IPS-15b (cell line): ENCODE measurements around the gene GPR89A.

Experiments used
- H3K27me3 ChIP-seq: one replicate; pipeline ENCODE4 v1.6.1; 2013; ENCODE audit warnings: low read length; ENCODE audit not compliant: control insufficient read depth, insufficient read depth
- H3K36me3 ChIP-seq: one replicate; pipeline ENCODE4 v1.6.1; 2013; ENCODE audit warnings: low read length; ENCODE audit not compliant: control insufficient read depth, insufficient read depth
- H3K4me1 ChIP-seq: one replicate; pipeline ENCODE4 v1.6.1; 2013; ENCODE audit warnings: mild to moderate bottlenecking, low read length; ENCODE audit not compliant: control insufficient read depth, insufficient read depth
- H3K4me3 ChIP-seq: one replicate; pipeline ENCODE4 v1.5.1; 2013; ENCODE audit warnings: low read depth, low read length
- H3K9ac ChIP-seq: one replicate; pipeline ENCODE4 v1.6.1; 2013; ENCODE audit warnings: low read depth, mild to moderate bottlenecking, low read length
- H3K9me3 ChIP-seq: one replicate; pipeline ENCODE4 v1.6.1; 2013; ENCODE audit warnings: mild to moderate bottlenecking, low read length; ENCODE audit not compliant: control insufficient read depth, insufficient read depth

GPR89A gene

DNA sequence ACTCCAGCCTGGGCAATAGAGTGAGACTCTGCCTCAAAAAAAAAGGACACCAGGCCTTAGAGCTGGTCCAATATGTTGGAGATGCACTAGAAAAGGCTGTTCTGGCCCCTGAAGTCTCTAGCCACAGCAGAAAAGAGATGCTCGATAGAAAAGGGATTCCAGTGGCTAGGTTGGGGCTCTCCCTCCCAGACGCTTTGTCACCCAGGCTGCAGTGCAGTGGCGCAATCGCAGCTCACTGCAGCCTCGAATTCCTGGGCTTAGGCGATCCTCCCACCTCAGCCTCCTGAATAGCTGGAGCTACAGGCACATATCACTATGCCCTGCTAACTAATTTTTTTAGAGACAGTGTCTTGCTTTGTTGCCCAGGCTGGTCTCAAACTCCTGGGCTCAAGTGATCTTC, 81.1 kb downstream of the GPR89A start:
- Histone ChIP-seq H3K9me3 (no peaks in the 10 kb centered on the region), H3K4me3 (no peak overlapping the region), H3K36me3 (no peaks in the 10 kb centered on the region), H3K4me1 (peaks cover 4% of the 10 kb centered on the region), H3K9ac (no peak overlapping the region), H3K27me3 (no peaks in the 10 kb centered on the region)

DNA sequence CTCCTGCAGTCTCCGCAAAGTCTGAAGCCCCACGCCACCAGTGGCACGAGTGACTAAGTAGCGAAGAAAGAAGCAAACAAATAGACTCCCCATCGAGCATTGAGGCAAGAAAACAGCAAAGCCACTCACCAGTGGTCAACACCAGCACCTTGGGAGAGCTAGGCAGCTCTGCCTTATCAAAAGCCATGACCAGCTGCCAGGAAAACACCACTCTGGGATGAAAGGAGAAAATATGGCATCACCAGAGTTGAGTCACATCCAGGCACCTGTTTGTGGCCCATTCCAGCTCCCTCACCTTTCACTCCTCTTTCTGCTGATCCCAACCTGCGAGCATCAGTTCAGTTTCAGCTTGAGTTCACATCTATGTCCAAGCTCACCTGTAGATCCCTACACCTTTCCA, 82.1 kb downstream of the GPR89A start:
- no peaks in the 10 kb centered on the region for H3K36me3 ChIP-seq
- no peak overlapping the region for H3K9ac ChIP-seq
- H3K9me3 ChIP-seq, result no peaks in the 10 kb centered on the region
- peaks cover 4% of the 10 kb centered on the region for H3K4me1 ChIP-seq
- no peaks in the 10 kb centered on the region for H3K27me3 ChIP-seq
- no peak overlapping the region for H3K4me3 ChIP-seq

DNA sequence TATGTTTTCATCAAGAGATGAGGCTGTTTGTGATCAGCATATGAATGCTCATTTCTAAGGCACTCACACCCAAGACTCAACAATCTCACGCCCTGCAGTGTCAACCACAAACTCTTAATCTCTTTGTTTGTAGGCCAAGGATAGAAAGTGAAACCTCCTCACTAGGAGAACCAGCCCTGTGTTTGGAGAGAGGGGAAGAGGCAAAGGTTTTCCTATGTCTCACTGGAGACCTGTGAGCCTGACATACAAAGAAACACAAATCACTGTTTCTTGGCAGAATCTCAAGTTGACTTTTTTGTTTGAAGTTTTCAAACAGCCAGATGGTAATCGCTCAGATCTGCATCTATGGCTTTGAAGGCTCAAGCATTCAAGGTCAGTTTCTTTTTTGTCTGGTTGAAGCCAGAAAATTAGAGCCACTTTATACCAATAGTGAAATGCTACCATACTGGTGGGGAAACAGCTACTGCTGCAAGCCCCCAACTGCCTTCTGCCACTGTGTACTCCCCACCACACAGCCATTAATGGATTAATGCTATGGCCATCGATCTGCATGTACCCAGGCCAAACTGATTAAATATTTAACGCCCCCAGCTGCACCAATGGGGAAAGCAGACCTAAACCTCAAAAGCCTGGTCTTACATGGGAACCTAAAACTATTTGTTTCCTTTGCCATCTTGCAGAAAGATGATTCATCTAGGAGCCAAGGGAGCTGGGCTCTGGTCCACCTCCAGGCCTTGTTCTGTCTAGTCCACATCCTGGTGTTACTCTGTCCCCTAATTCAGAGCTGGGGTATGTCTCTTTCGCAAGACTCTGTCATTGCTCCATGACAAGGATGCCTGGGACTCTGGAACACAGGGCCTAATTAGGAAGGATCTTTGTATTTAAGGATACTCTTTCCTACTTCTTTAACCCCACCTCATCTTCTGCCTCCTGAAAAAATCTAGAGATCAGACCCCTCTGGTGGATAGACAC, 83.1 kb downstream of the GPR89A start:
- no peak overlapping the region for H3K9ac ChIP-seq

DNA sequence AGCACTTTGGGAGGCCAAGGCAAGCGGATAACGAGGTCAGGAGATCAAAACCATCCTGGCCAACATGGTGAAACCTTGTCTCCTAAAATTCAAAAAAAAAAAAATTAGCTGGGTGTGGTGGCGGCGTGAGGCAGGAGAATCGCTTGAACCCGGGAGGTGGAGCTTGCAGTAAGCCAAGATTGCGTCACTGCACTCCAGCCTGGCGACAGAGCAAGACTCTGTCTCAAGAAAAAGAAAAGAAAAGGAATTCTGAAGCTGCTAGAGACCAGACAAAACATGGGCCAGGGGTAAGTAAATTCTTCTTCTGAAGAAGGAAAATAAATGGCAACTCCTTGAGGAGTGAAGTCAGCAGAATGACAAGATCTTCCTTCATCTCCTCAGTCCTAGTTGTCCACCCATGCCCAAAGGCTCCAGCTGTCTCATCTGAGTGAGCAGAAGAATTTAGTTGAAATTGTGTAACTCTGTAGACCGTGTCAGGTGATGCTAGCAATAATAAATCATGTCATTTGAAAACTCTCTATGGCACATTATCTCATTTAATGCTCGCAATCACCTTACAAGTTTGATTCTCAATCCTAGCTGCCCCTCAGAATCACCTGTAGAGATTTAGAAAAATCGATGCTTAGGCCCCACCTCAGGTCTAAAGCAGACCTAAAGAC, 85.1 kb downstream of the GPR89A start:
- Histone ChIP-seq H3K4me3 (no peak overlapping the region), H3K9me3 (no peaks in the 10 kb centered on the region), H3K9ac (no peak overlapping the region), H3K4me1 (peaks cover 4% of the 10 kb centered on the region), H3K27me3 (no peaks in the 10 kb centered on the region), H3K36me3 (no peaks in the 10 kb centered on the region)

More for the DNA sequence above, 83.1 kb downstream of the GPR89A start:
- Histone ChIP-seq H3K4me3 (no peak overlapping the region), H3K27me3 (no peaks in the 10 kb centered on the region), H3K4me1 (peaks cover 4% of the 10 kb centered on the region), H3K36me3 (no peaks in the 10 kb centered on the region), H3K9me3 (no peaks in the 10 kb centered on the region)

DNA sequence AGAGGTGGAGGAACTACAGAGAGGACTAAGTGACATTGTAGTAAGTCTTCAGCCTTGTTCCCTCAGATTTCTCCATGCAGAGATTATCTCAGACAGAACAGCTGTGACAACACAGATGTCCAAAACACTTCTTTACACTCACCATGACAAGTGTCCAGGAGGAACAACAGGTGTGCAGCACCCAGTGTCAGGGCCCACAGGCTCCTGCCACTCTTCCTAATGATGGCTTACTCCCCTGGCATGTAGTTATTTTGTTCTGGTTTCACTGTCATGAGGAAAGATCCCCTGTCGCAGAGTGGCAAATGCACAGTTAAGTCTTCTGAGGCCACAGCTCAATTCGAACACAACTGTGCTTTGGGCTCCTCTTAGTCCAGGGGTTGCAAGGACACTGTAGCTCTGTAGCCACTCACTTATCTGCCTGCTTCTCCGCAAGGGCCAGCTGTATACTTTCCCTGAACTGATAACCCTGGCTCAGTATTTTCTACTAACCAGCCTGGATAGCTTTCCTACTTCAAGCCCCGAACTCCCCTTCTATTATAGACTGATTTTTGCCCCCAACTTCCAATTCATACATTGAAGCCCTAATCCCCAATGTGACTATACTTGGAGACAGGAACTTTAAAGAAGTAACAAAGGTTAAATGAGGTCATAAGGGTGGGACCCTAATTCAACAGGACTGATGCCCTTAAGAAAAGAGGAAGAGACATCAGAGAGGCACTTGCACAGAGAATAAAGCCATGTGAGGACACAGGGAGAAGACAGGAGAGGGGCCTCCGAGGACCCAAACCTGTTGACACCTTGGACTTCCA, 88.2 kb downstream of the GPR89A start:
- Histone ChIP-seq H3K4me3 (no peak overlapping the region), H3K27me3 (no peaks in the 10 kb centered on the region), H3K36me3 (no peaks in the 10 kb centered on the region), H3K9me3 (no peaks in the 10 kb centered on the region), H3K4me1 (no peaks in the 10 kb centered on the region), H3K9ac (no peak overlapping the region)

DNA sequence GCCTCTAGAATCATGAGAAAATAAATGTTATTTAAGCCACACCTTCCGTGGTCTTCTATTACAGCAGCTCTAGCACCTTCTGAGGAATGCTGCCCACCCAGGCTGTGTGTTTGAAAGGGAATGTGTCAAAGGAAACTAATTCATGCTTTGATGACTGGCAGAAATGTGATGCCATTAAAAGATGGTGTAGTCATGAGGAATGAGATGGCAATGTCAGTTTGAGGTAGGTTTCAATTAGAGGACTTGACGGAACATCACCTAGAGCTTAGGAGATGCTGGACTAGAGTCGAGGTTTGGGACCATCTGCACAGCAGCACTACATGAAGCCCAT, 88.8 kb downstream of the GPR89A start:
- Histone ChIP-seq H3K4me1 (no peaks in the 10 kb centered on the region), H3K9ac (no peak overlapping the region), H3K27me3 (no peaks in the 10 kb centered on the region), H3K9me3 (no peaks in the 10 kb centered on the region), H3K36me3 (no peaks in the 10 kb centered on the region), H3K4me3 (no peak overlapping the region)

DNA sequence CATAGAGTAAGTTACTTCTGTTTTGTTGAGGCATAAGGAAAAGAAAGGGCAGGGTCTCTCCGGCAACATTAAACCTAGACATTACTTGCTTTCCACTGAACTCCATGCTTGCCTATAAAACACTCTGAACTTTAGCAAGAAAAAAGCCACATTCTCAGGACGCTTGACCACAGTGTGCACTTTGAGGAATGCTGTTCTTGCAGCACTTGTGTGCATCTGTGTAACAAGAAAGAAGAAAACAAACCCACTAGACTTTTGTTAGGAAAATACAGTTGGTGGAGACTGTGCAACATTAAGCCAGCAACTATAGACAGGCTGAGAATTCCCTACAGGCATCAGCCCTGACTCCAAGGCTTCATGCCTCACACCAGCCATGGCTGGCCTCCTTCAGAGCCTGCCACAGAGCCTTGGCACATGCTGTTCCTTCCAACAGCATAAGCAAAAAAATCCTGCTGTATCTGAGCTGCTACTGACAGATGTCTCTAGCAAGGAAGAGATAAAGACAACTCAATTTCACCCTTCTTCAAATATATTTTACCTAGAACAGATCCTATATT, 93.6 kb downstream of the GPR89A start:
- no peaks in the 10 kb centered on the region for H3K36me3 ChIP-seq
- no peaks in the 10 kb centered on the region for H3K9me3 ChIP-seq
- H3K4me3 ChIP-seq, result no peak overlapping the region
- no peaks in the 10 kb centered on the region for H3K27me3 ChIP-seq
- H3K4me1 ChIP-seq, result no peaks in the 10 kb centered on the region
- H3K9ac ChIP-seq, result no peak overlapping the region

DNA sequence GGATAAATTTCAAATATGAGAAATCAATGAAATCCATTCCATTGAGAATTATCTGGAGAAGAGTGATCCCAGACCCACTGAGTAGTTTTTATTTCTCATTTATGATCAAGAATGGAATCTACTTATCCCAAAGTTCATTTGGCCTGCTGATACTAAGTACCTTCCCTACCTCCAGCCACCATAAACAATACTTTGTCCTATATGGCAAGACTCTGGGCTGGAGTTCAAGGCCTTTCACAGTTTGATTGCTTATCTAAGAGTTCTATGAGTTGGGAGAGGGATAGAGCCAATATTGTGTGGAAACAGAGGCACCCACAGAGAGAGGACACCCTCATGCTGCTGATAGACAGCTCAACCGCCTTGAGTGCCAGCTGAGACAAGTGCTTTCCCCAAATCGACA, 94.3 kb downstream of the GPR89A start:
- Histone ChIP-seq H3K9ac (no peak overlapping the region), H3K36me3 (no peaks in the 10 kb centered on the region), H3K4me3 (no peak overlapping the region), H3K4me1 (no peaks in the 10 kb centered on the region), H3K27me3 (no peaks in the 10 kb centered on the region), H3K9me3 (no peaks in the 10 kb centered on the region)

DNA sequence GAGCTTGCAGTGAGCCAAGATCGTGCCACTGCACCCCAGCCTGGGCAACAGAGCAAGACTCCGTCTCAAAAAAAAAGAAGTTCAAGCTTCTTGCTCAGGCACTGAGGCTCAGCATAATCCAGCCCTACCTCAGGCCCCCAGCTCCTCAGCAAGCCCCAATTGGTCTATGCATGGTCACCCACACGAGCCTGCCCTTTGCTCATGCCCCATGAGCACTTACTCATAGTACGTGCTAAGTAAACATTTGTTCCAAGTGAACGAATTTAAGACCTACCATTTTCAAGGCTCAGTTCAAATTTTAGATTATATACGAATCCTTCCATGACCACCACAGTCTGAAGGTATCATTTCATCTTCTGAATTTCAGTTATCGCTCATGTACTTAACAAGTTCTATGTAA, 95.0 kb downstream of the GPR89A start:
- Histone ChIP-seq H3K9ac (no peak overlapping the region), H3K36me3 (no peaks in the 10 kb centered on the region), H3K27me3 (no peaks in the 10 kb centered on the region), H3K4me3 (no peak overlapping the region), H3K9me3 (no peaks in the 10 kb centered on the region), H3K4me1 (no peaks in the 10 kb centered on the region)

DNA sequence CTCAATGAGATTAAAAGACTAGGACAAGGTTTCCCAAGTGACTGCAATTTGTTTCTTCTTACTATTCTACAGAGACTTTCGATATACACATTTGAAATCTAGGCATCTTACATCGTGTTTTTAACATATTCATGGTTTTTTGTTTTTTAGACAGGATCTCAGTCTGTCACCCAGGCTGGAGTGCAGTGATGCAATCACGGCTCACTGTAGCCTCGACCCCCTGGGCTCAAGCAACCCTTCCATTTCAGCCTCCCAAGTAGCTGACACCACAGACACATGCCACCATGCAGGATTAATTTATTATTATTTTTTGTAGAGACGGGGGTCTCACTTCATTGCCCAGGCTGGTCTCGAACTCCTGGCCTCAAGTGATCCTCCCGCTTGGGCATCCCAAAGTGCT, 97.8 kb downstream of the GPR89A start:
- H3K36me3 ChIP-seq, result no peaks in the 10 kb centered on the region
- no peaks in the 10 kb centered on the region for H3K4me1 ChIP-seq
- no peak overlapping the region for H3K9ac ChIP-seq
- H3K27me3 ChIP-seq, result no peaks in the 10 kb centered on the region
- H3K9me3 ChIP-seq, result no peaks in the 10 kb centered on the region
- H3K4me3 ChIP-seq, result no peak overlapping the region

DNA sequence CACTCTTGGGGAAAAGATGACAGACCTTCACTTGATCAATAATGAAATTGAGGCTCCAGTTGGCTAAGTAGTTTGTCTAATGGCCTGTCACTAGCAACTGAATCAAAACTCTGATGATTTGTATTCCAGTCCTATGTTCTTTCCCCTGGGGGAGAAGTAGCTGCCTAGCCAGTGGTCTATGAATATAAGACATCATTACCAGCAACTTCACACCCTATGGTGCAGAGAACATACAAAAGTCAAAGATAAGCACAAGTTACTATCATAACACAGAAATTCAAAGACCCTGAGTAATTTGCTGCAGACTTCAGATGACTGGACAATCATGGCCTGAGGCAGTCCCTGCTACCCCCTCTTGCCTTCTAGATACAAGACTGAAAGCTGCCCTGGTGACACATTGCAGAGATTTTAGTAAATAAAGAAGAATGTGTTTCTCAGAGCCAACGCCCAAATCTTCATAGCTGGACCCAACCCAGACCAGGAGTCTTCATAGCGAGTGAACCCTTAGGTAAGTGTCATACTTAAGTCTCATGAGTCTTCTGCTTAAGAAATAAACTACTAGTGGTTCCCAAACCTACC, 98.4 kb downstream of the GPR89A start:
- no peaks in the 10 kb centered on the region for H3K36me3 ChIP-seq
- H3K4me1 ChIP-seq, result no peaks in the 10 kb centered on the region
- no peak overlapping the region for H3K4me3 ChIP-seq
- H3K9me3 ChIP-seq, result no peaks in the 10 kb centered on the region
- no peak overlapping the region for H3K9ac ChIP-seq
- H3K27me3 ChIP-seq, result no peaks in the 10 kb centered on the region
